GM12878 (cell line): ENCODE measurements around the gene SSR2. TPM values are rescaled to one million over a fixed set of nuclear protein-coding genes. Genes with fewer than 3 reads are reported as not detected.

Experiments used
- ATAC-seq: fragments of 200-7000 bp; cut with Tn5 transposase; 3 replicates; pipeline ENCODE4 v1.9.1; 2020; ENCODE audit warnings: mild to moderate bottlenecking, moderate library complexity
- BruUV-seq: library from RNA; stranded (reverse); fragments of 400-500 nt; replicated peaks from 2 replicates; lab custom pipeline; 2021; lab: Mats Ljungman, UMichigan
- CTCF ChIA-PET: fragments of 300-600 bp; sonication (Branson Sonifier 250); formaldehyde crosslinking; extraction: SDS; loops from one replicate; lab custom pipeline; 2021; ENCODE audit warnings: inconsistent platforms; lab: Yijun Ruan, JAX
- POLR2A ChIA-PET: fragments of 350-600 bp; formaldehyde crosslinking; extraction: SDS; loops from one replicate; lab custom pipeline; 2021; ENCODE audit warnings: inconsistent platforms; lab: Charles Lee
- RAD21 ChIA-PET: fragments of 300-600 bp; sonication (Branson Sonifier 250); formaldehyde crosslinking; loops from one replicate; lab custom pipeline; 2023; ENCODE audit warnings: antibody characterized with exemption; ENCODE audit not compliant: unreplicated experiment; lab: Charles Lee
- SMC1A ChIA-PET: fragments of 300-600 bp; sonication (Branson Sonifier 250); formaldehyde crosslinking; loops from one replicate; lab custom pipeline; 2023; ENCODE audit not compliant: unreplicated experiment, uncharacterized antibody; lab: Charles Lee
- DNase-seq: peaks from one replicate; pipeline ENCODE4 v3.0.0-alpha.2; 2011; ENCODE audit warnings: low read depth, low spot score
- FAIRE-seq: peaks from 3 replicates; lab custom pipeline; 2011; peaks lifted over from hg19 to GRCh38; lab: Jason Lieb, UNC
- H2AFZ ChIP-seq: 2 replicates; pipeline ENCODE4 v1.6.0; 2011; ENCODE audit warnings: low read depth, low read length, control low read depth; ENCODE audit not compliant: control insufficient read depth
- H3K27ac ChIP-seq: 2 replicates; pipeline ENCODE4 v1.5.1; 2011; ENCODE audit warnings: control low read depth; ENCODE audit not compliant: control insufficient read depth, insufficient read depth
- H3K27me3 ChIP-seq, 2 experiments: replicated peaks in 1 of 2; 2 replicates each; pipeline versions ENCODE4 v1.6.0 to v1.6.1; 2011; ENCODE audit warnings: low read length in 1 of 2; ENCODE audit not compliant: control insufficient read depth in 2 of 2, insufficient read depth in 2 of 2
- H3K36me3 ChIP-seq, 2 experiments: 2 replicates each; pipeline ENCODE4 v1.5.1; 2011; ENCODE audit warnings: low read length in 1 of 2; ENCODE audit not compliant: control insufficient read depth in 2 of 2, insufficient read depth in 2 of 2
- H3K4me1 ChIP-seq: 2 replicates; pipeline ENCODE4 v1.6.1; 2011; ENCODE audit warnings: mild to moderate bottlenecking, low read length, moderate library complexity, mixed read lengths; ENCODE audit not compliant: control insufficient read depth, insufficient read depth
- H3K4me2 ChIP-seq: 2 replicates; pipeline ENCODE4 v1.6.0; 2011; ENCODE audit warnings: control low read depth; ENCODE audit not compliant: control insufficient read depth, insufficient read depth
- H3K4me3 ChIP-seq: fragments of 200-600 bp; sonication (generic); 2 replicates; pipeline ENCODE4 v1.5.1; 2016
- H3K79me2 ChIP-seq: 2 replicates; pipeline ENCODE4 v1.6.0; 2011; ENCODE audit warnings: low read length; ENCODE audit not compliant: control insufficient read depth, insufficient read depth
- H3K9ac ChIP-seq: 2 replicates; pipeline ENCODE4 v1.8.0; 2011; ENCODE audit warnings: low read length, control low read depth, mixed read lengths; ENCODE audit not compliant: control insufficient read depth, insufficient read depth
- H3K9me3 ChIP-seq: replicated peaks from 3 replicates; pipeline ENCODE4 v1.5.1; 2011; ENCODE audit warnings: mild to moderate bottlenecking, low read length; ENCODE audit not compliant: control insufficient read depth, insufficient read depth
- H4K20me1 ChIP-seq: 2 replicates; pipeline ENCODE4 v1.6.0; 2011; ENCODE audit not compliant: control insufficient read depth, insufficient read depth
- CBFB ChIP-seq: IDR thresholded peaks from 2 replicates; pipeline ENCODE4 v1.6.1; 2016; ENCODE audit warnings: antibody characterized with exemption, low read depth
- CBX5 ChIP-seq: sonication (generic); IDR thresholded peaks from 2 replicates; pipeline ENCODE4 v1.6.1; 2016; ENCODE audit warnings: low read depth, moderate library complexity, mild to moderate bottlenecking, inconsistent platforms
- CEBPB ChIP-seq, 2 experiments: fragments of 150-350 bp in 1 of 2; IDR thresholded peaks; 2 replicates each; pipeline ENCODE4 v1.6.1; 2012 to 2014; ENCODE audit warnings: low read depth in 2 of 2, low read length in 2 of 2, borderline replicate concordance in 1 of 2, inconsistent platforms in 1 of 2
- DPF2 ChIP-seq: fragments of 450-650 bp; IDR thresholded peaks from 2 replicates; pipeline ENCODE4 v1.6.1; 2017; ENCODE audit warnings: mild to moderate bottlenecking
- E2F4 ChIP-seq: IDR thresholded peaks from 2 replicates; pipeline ENCODE4 v1.6.1; 2012; ENCODE audit warnings: low read depth, low read length, improper control_type of control experiment
- FOXK2 ChIP-seq: fragments of 450-650 bp; IDR thresholded peaks from 2 replicates; pipeline ENCODE4 v1.6.1; 2017; ENCODE audit warnings: mild to moderate bottlenecking, moderate library complexity
- GATAD2B ChIP-seq: fragments of 450-650 bp; conservative IDR thresholded peaks from 2 replicates; pipeline ENCODE4 v1.6.1; 2017; ENCODE audit warnings: low read depth, mild to moderate bottlenecking, moderate library complexity
- HCFC1 ChIP-seq: fragments of 150-350 bp; IDR thresholded peaks from 2 replicates; pipeline ENCODE4 v1.6.1; 2014; ENCODE audit warnings: low read length
- LARP7 ChIP-seq: fragments of 450-650 bp; IDR thresholded peaks from 2 replicates; pipeline ENCODE4 v1.6.1; 2017; ENCODE audit warnings: mild to moderate bottlenecking
- NBN ChIP-seq: fragments of 450-650 bp; IDR thresholded peaks from 2 replicates; pipeline ENCODE4 v1.6.1; 2016
- PBX3 ChIP-seq: IDR thresholded peaks from 2 replicates; pipeline ENCODE4 v1.6.1; 2011; ENCODE audit warnings: mild to moderate bottlenecking, low read depth, low read length, moderate library complexity; ENCODE audit not compliant: insufficient replicate concordance
- RAD51 ChIP-seq: fragments of 450-650 bp; IDR thresholded peaks from 2 replicates; pipeline ENCODE4 v1.6.1; 2016; ENCODE audit warnings: moderate library complexity, mild to moderate bottlenecking, inconsistent platforms
- SMAD5 ChIP-seq: IDR thresholded peaks from 2 replicates; pipeline ENCODE4 v1.6.1; 2016; ENCODE audit warnings: antibody characterized with exemption, low read depth
- TBL1XR1 ChIP-seq: IDR thresholded peaks from 2 replicates; pipeline ENCODE4 v1.6.1; 2012; ENCODE audit warnings: low read depth, low read length, improper control_type of control experiment
- TCF7 ChIP-seq: IDR thresholded peaks from 2 replicates; pipeline ENCODE4 v1.6.1; 2014; ENCODE audit warnings: antibody characterized with exemption, borderline replicate concordance
- ZNF207 ChIP-seq: fragments of 450-650 bp; IDR thresholded peaks from 2 replicates; pipeline ENCODE4 v1.6.1; 2014; ENCODE audit warnings: antibody characterized with exemption, mild to moderate bottlenecking, borderline replicate concordance
- ZNF384 ChIP-seq: IDR thresholded peaks from 2 replicates; pipeline ENCODE4 v1.6.1; 2012; ENCODE audit warnings: low read depth, mild to moderate bottlenecking, low read length, improper control_type of control experiment, borderline replicate concordance
- ZNF687 ChIP-seq: fragments of 450-650 bp; IDR thresholded peaks from 2 replicates; pipeline ENCODE4 v1.6.1; 2017; ENCODE audit warnings: mild to moderate bottlenecking, moderate library complexity
- WGBS: methylation state at CpG from one replicate; pipeline ENCODE4 v1.1.6; 2016; ENCODE audit warnings: low lambda C conversion rate; ENCODE audit not compliant: insufficient replicate concordance, insufficient coverage; ENCODE audit errors: missing lambda C conversion rate; 5-methylcytosine and 5-hydroxymethylcytosine counted together
- in situ Hi-C: fragments of 300-500 bp; cut with MboI; formaldehyde crosslinking; loops from 9 replicates; pipeline ENCODE4 v1.14.3; 2018; ENCODE audit warnings: mixed read lengths
- intact Hi-C: fragments of 100-400 bp; cut with micrococcal nuclease; formaldehyde crosslinking; loops from one replicate; pipeline ENCODE4 v1.14.2; 2022; ENCODE audit not compliant: unreplicated experiment
- polyA plus RNA-seq, 11 experiments: library from polyadenylated mRNA; depleted of rRNA in 4 of 11; unstranded in 6 of 11; stranded (reverse) in 5 of 11; fragments of >200 nt; fragmentation: Nextera tagmentation in 4 of 11; fragmentation: Illumina TruSeq in 1 of 11; extraction: Ambion mirVana in 4 of 11; extraction: Trizol in 1 of 11; gene quantifications; 1 replicate in 1 of 11; 2 replicates in 10 of 11; pipeline versions ENCODE4 v1.2.1 to v1.2.3, GENCODE V29; 2011 to 2016; ENCODE audit warnings: inconsistent platforms in 2 of 11, missing spikeins in 2 of 11, low read depth in 1 of 11
- total RNA-seq, 4 experiments: library from RNA; depleted of rRNA in 3 of 4; stranded (reverse); fragments of >200 nt in 3 of 4; fragmentation: Illumina TruSeq in 1 of 4; extraction: Trizol in 1 of 4; gene quantifications; 2 replicates each; pipeline versions ENCODE4 v1.2.1 to v1.2.3, GENCODE V29; 2013 to 2021

Gene SSR2
- total and polyA plus RNA-seq, 10 of the 15 experiments (the other 5 are each of a cell fraction or from before 2014, with no cell fraction given), result 207 to 553 (median 315) TPM

- peak overlapping the region; percentile 37 for H2AFZ ChIP-seq
- intact Hi-C loops, result loop anchor here (1.0 to 5.0 kb wide), 4 partner anchors 51 to 138 kb away; partner anchors contain the start of genes GON4L and SYT11
- ChIA-PET POLR2A (interaction anchor here (0.5 to 3.4 kb wide), 11 partner anchors 9 to 131 kb away, joined by 3 to 16 read pairs (median 4); partner anchors contain the start of genes ARHGEF2 and KHDC4), RAD21 (interaction anchor here (0.6 to 4.9 kb wide), 25 partner anchors 11 to 245 kb away, joined by 3 to 143 read pairs (median 4); partner anchors contain the start of genes ARHGEF2, KHDC4, RXFP4 and SSR2), SMC1A (interaction anchor here (0.5 to 6.2 kb wide), 31 partner anchors 9 to 367 kb away, joined by 3 to 164 read pairs (median 4); partner anchors contain the start of genes GON4L, KHDC4, RXFP4 and SSR2), CTCF (interaction anchor here (0.6 to 7.3 kb wide), 58 partner anchors 8 to 697 kb away, joined by 3 to 176 read pairs (median 4); partner anchors contain the start of genes ARHGEF2, KHDC4, LAMTOR2 and RXFP4)
- in situ Hi-C loops, result loop anchor here (5.0 kb wide), 1 partner anchor 52 kb away; no protein-coding TSS in a partner anchor
- no peaks in the 10 kb centered on the region for H4K20me1 ChIP-seq
- no peaks in the 10 kb centered on the region for H3K79me2 ChIP-seq
- H3K9me3 ChIP-seq, result no peaks in the 10 kb centered on the region
- H3K4me1 ChIP-seq, result peaks cover 17% of the 10 kb centered on the region
- 0 out of 2 replicates have a peak overlapping the region, but pooled peaks have one; percentile 35 for H3K9ac ChIP-seq
- no peaks in the 10 kb centered on the region; a peak in 1 of 4 replicates for H3K36me3 ChIP-seq
- no peak overlapping the region for H3K4me3 ChIP-seq
- 30% methylated on average over 9 of the region's 9 CpGs for WGBS
- peak; percentile 97 for ATAC-seq
- DNase-seq, result no peak
- FAIRE-seq, result peak; percentile 98
- peak overlapping the region; percentile 40; the same call in 1 of the 2 replicates for H3K27ac ChIP-seq
- no peaks in the 10 kb centered on the region for H3K27me3 ChIP-seq
- H3K4me2 ChIP-seq, result peak overlapping the region; percentile 40
- BruUV-seq, result no TSS peak
- TF ChIP-seq HCFC1 (no peak), SMAD5 (no peak), LARP7 (peak; percentile 57; the same call in 1 of the 2 replicates), GATAD2B (no peak), CBX5 (no peak), ZNF687 (no peak; the same call in 1 of the 2 replicates), RAD51 (no peak), DPF2 (0 out of 2 replicates have a peak, but pooled peaks have one; percentile 34), PBX3 (no peak), FOXK2 (no peak), E2F4 (no peak), ZNF384 (no peak), CBFB (no peak), NBN (peak; percentile 50; the same call in 1 of the 2 replicates), TCF7 (no peak), CEBPB (IDR thresholded peaks at IDR 0.05; ENCODE audit: borderline replicate concordance in 1 of 2, low read depth in 2 of 2, low read length in 2 of 2) (no peak), ZNF207 (no peak), TBL1XR1 (peak; percentile 65; the same call in 1 of the 2 replicates)
Measured at GRCh38 chr1:155989242-155990004, 31.3 kb downstream of the SSR2 start.
